Suprapubic skin (tissue), 3 donors: ENCODE data around the gene ARSG.

ENCODE experiments used
- POLR2AphosphoS5 ChIP-seq, 3 donors: sonication (generic); formaldehyde crosslinking; IDR thresholded peaks; one replicate each; pipeline ENCODE4 v1.6.1; 2017; ENCODE audit warnings: antibody characterized with exemption in 3 of 3
- TF ChIP-seq, protein P1 (sequence below), 2 donors: fragments of 200-600 bp in 1 of 2; fragments of 450-650 bp in 1 of 2; sonication (generic) in 1 of 2; IDR thresholded peaks; one replicate each; pipeline ENCODE4 v1.5.1; 2016 to 2019; ENCODE audit warnings: antibody characterized with exemption in 2 of 2, mild to moderate bottlenecking in 1 of 2, moderate library complexity in 1 of 2

DNA sequence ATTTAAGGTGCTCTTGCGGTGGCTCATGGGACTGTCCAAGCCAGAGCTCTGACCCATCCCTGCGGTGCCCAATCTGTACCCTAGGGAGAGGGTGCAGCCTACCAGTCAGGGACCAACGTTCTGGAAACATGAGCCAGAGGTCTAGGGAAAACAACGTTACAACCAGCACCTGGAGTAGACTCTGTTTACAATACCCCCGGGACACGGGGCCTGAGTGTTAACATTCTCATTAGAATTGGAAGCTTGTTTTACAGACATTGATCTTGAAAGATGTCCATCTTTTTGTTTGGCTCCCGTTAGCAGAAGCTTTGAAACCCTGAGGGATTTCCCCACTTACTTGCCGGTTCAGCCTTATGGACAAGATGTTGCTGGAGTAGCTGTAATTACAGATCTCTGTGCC is 159.1 kb downstream of the ARSG start:
- no peak for TF ChIP-seq POLR2AphosphoS5 (IDR thresholded peaks at IDR 0.05)
- TF ChIP-seq, protein P1, sequence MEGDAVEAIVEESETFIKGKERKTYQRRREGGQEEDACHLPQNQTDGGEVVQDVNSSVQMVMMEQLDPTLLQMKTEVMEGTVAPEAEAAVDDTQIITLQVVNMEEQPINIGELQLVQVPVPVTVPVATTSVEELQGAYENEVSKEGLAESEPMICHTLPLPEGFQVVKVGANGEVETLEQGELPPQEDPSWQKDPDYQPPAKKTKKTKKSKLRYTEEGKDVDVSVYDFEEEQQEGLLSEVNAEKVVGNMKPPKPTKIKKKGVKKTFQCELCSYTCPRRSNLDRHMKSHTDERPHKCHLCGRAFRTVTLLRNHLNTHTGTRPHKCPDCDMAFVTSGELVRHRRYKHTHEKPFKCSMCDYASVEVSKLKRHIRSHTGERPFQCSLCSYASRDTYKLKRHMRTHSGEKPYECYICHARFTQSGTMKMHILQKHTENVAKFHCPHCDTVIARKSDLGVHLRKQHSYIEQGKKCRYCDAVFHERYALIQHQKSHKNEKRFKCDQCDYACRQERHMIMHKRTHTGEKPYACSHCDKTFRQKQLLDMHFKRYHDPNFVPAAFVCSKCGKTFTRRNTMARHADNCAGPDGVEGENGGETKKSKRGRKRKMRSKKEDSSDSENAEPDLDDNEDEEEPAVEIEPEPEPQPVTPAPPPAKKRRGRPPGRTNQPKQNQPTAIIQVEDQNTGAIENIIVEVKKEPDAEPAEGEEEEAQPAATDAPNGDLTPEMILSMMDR (IDR thresholded peaks at IDR 0.05): no peak
